GM18519 (cell line): ENCODE data around the gene PCDHA1.

Experiments used
- ATAC-seq: cut with Tn5 transposase; IDR thresholded peaks from one replicate; pipeline ENCODE4 v1.9.1; 2021; ENCODE audit warnings: mild to moderate bottlenecking, moderate library complexity; ENCODE audit not compliant: unreplicated experiment, low FRiP score

The PCDHA1 gene

GRCh38 chr5:141032626-141033025, 246.7 kb downstream of the PCDHA1 start:
- ATAC-seq = no peak

GRCh38 chr5:141039061-141039460, 253.1 kb downstream of the PCDHA1 start:
- no peak for ATAC-seq

GRCh38 chr5:141039517-141039916, 253.6 kb downstream of the PCDHA1 start:
- no peak for ATAC-seq

- ATAC-seq = no peak
Observed at GRCh38 chr5:141040093-141040770, 254.3 kb downstream of the PCDHA1 start.

- no peak for ATAC-seq
Observed at GRCh38 chr5:141040771-141041426, 255.0 kb downstream of the PCDHA1 start.

GRCh38 chr5:141041427-141041785, 255.5 kb downstream of the PCDHA1 start:
- ATAC-seq = no peak

- ATAC-seq = no peak
Observed at GRCh38 chr5:141042555-141042954, 256.6 kb downstream of the PCDHA1 start.

GRCh38 chr5:141050622-141051520, 264.9 kb downstream of the PCDHA1 start, which contains the start of gene PCDHB1:
Gene PCDHB1 (plus strand): TSS chr5:141051374. CDS start chr5:141051471, 97 bp downstream.
- no peak for ATAC-seq

- ATAC-seq = no peak
Observed at GRCh38 chr5:141051521-141051866, 265.6 kb downstream of the PCDHA1 start.
